Effector CD4-positive, alpha-beta T cell (primary cell): Measurements from ENCODE around the gene RGS19.

Source experiments
- DNase-seq: peaks from one replicate; pipeline ENCODE4 v3.0.0-alpha.2; 2020

Gene RGS19

DNA sequence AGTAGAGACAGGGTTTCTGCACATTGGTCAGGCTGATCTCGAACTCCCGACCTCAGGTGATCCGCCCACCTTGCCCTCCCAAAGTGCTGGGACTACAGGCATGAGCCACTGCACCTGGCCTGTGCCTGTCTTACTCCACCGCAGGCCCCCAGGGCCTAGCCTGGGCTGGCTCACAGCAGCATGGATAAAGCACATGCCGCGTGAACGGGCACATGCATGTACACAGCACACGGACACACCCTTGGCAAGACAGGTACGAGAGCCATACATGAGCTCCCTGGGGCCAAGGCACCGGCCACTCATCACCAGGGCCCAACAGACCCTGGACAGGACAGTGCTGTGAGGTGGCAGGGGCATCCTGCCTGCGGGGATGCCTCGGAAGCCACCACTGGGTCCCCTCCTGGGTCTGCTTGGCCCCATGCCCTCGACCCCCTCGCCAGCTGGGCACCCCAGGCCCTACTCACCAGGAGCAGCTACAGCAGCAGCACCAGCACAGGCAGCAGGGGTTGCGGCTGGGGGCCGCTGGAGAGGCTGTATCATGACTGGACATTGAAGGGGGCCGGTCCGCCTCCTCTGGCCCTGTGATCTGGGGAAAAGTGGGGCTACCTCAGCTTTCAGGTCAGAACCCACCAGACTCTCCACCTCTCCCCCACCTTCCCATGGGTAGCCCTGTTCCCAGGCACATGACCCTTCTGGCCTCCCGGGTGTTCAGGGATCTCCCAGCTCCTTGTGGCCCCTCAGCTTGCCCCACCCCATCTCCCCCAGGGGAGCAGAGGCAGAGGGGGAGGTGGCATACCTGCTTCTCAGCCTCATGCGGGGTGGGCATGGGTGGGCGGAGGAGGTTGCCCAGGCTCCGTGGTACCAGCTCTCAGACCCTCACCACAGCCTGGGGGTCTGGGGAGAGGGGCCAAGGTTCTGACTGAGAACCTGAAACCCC is 3.0 kb downstream of the RGS19 start:
- no peak for DNase-seq

DNA sequence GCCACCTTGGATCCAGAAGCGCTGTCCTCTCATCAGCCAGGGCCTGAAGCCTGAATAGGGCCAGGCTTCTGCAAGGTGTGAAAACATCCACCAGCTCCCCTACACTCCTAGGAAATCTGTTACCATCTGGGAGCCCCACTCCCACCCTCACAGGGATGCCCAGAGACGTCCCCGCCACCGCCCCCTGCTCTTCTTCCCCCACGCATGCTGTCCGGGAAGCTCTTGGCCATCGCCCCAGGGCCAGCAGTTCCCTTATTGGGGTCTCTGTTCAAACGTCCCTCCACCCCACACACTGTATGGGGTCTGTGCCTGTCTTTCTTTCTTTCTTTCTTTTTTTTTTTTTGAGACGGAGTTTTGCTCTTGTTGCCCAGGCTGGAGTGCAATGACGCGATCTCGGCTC is 3.8 kb downstream of the RGS19 start:
- DNase-seq = no peak

DNA sequence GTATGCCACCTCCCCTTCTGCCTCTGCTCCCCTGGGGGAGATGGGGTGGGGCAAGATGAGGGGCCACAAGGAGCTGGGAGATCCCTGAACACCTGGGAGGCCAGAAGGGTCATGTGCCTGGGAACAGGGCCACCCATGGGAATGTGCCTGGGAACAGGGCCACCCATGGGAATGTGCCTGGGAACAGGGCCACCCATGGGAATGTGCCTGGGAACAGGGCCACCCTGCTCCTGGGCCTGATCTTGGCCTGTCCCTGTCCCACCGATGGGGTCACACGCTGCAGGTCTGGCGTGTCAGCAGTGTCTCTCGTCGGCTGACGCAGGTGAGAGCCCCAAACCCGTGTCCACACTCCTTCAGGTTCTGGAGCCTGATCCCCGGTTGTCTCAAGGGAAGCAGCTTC is 4.4 kb downstream of the RGS19 start:
- DNase-seq = no peak

DNA sequence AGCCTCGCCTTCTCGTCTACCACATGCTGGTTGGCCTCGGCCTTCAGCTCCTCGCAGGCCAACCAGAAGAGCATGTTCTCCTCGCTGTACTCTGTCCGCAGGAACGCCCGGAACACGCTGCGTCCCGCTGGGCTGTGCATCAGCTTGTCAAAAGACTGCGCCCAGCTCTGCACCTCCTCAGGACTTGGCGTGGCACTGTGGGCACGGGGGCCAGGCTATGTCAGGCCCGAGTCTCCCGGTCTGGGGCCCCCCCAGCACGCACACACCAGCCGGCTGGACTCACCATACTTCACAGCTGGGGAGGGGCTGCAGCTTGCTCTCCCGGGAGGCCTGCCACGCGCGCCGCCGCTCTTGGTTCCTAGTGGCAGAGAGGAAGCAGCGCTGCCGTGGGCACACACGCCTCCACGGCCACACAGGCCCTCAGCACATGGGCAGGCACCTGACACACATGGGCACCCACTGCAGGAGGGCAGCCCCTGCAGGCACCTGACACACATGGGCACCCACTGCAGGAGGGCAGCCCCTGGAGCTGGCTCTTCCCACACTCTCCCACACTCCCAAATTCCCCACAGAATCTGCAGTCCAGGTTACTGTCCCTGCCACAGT is 5.0 kb downstream of the RGS19 start:
- DNase-seq = no peak

DNA sequence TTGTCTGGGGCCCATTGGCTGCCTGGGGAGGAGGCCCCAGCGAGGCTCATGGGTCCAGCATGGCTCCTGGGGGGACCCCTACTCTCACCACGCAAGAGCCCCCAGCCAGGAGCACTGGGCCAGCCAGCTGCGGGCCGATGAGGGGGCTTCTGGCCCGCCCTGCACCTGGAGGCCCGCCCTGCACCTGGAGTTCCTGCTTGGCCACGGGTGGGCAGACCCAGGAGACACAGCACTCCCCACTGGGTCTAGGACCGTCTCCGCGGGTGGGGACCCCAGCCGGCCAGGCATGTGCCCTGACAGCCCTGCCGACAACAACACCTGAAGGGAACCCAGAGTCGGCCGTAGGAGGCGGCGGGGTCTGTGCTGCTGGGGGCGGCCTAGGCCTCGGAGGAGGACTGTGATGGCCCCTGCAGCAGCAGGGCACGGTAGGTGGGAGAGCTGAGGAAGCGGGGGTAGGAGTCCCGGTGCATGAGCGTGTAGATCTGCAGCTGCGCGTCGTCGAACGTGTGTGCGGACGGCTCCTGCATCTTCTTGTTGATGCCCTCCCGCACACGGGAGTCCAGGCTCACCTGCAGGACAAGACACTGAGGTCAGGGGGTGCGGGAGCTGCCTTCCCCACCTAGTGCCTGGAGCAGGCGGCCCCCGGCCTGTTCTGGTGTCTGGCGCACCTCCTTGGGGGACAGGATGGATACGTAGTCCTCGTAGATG is 5.7 kb downstream of the RGS19 start:
- no peak for DNase-seq

DNA sequence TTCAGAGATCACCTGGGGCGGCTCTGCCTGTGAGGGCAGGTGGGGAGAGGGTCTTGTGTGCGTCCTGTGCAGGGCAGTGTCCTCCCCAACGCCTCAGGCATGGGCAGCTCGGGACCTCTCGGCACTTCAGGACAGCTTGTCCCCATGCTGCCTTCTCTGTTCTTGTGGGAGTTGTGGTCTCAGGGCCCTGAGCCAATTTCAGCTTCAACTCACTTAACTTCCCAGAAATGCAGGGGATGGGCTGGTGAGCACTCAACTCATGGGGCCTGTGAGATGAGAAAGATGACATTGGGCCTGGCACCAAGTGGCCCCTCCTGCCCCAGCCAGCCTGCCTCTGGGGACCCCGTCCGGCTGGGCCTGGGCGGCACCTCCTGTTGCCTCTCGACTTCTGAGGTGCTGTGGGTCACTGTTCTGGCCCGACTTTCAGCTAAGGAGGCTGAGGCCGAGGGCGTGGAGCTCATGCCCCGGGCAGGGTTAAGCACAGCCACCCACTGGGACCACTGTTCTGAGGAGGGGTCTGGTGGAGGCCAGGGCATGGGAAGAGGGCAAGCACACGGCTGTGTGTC is 6.7 kb downstream of the RGS19 start:
- no peak for DNase-seq

DNA sequence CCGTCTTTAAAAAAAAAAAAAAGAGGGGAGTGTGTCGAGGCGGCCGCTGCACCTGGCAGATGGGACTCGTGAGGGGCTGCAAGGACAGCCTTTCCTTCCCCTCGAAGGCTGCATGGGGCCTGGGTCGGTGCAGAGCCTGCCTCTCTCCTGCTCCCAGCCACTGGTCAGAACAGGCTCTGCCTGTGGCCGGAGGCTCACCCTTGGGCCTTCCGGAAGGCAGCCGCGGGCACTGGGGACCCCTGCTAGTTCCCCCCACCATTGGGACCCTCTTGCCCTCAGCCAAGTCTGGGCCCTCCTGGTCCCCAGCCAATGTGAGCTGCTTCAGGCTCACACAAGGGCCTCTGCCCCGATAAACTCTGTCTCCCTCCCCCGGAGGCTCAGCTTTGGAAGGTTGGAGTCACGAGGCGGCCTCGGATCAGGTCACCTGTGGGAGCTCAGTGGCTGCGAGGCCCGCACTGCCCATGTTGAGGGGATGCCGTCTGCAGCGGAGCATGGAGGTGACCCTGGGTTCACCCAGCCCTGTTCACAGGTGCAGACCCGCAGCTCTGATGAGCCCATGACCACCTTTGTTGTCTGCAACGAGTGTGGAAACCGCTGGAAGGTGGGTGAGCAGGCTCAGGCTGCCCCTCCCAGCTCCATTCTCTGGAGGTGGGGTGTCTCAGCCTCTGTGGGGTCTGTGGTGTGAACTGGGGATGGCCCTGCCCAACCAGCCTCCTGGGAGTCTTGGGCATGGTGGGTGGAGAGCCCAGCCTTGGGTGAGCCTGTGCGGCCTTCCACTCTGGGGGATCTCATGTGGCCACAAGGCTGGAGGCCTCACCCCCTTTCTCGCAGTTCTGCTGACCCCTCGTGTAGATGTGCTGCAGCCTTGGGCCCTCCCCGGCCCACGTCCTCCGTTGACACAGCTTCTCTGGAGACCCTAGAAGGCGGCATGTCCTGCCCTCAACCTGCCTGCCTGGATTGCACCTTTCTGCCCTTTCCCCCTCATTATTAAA is 7.7 kb downstream of the RGS19 start:
- DNase-seq = no peak

DNA sequence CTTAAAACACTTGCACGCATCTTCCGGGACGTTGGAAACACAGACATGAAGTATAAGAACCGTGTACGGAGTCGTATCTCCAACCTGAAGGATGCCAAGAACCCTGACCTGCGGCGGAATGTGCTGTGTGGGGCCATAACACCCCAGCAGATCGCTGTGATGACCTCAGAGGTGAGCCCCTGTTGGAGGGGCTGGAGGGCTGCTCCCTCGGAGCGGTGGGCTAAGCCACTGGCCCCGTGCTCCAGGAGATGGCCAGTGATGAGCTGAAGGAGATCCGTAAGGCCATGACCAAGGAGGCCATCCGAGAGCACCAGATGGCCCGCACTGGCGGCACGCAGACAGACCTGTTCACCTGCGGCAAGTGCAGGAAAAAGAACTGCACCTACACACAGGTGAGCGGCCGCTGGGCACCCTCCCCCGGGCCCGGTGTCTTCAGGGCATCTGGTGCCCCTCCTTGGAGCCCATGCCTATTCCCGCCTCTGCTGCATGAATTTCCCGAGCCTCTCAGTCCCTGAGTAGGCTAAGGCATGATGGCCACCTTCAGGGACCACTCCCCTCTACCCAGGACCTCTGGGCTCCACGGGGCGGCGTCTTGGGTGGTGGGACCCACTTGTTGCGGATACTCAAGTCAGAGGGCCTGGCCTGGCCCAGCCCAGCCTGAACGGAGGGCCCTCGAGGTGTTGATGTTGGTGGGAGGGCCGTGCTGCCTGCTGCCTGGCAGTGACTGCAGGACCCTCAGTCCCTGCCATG is 8.9 kb downstream of the RGS19 start:
- no peak for DNase-seq

DNA sequence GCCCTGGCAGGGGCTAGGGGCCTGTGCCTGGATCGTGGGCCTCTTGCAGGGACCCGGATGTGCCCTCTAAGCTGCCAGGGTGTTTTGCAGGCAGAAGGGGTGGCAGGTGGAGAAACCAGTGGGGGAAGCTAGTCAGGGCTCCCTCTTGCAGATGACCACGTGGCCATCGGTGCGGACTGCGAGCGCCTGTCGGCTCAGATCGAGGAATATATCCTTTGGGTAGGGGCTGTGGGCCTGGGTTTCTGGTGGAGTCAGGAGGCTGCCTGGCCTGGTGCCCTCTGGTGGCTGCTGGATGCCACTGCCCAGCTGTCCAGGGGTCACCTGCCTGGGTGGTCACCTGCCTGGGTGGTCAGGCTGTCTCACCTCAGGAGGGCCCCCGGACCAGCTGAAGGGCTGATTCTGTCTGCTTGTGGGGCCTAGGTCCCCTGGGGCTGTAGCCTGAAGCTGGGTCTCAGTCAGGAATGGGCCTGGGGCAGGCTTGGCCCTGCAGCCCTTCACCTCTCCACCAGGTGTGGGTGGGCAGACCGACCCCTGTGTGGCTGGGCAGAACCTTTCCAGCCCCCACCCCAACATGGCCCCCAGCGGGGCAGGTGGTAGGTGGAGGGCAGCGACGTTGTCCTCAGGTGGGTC is 9.6 kb downstream of the RGS19 start:
- DNase-seq = no peak

DNA sequence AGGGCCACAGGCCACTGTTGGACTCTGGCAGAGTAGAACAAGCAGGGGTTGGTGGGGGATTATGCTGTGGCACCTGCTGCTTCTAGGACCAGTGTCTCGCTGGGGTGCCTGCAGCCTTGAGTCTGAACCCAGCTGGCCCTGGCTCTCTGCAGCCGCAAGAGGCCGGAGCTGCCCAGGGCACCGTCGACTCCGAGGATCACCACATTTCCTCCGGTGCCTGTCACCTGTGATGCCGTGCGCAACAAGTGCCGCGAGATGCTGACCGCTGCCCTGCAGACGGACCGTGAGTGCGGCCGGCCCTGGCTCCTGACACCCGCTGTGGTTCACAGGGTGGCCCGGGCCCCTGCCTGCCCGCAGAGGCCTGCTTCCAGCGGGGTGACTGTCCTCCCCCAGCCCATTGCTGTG is 10.1 kb downstream of the RGS19 start:
- DNase-seq = no peak

DNA sequence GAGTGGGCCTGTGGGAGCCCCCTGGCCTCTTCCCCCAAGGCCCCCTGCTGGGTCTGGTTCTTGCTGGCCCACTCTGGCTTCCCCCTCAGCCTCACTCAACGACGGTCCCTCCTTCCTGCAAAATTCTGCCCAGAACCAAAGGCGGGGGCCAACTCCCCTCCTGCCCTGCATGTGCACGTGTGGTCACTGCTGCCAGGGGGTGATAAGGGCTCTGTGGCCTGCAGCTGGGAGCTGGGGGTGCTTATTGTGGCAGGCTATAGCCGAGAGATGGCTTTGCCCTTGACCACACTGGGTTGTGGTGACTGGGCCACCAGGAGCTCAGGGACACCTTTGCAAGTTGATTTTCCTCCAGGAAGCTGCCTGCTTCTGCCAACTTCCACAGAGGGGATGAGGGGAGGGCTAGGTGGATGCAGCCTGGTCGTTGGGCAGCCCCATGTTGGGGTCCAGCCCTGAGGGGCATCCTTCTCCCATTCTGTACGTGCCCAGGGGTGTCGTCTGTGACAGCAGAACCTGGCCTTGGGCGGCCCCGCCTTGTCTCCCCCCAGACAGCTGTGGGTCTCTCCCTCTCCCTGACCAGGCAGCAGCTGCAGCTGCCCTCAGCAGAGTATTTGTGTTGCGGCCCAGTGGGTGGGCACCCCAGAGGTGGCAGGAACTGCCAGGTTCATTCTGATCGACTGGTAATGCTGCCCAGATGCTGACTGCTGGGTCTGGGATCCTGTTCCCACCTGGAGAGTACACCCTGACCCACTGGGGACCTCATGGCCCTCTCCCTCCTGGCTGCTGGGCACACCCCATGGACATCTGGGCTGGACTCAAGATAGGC is 10.7 kb downstream of the RGS19 start:
- DNase-seq = no peak

DNA sequence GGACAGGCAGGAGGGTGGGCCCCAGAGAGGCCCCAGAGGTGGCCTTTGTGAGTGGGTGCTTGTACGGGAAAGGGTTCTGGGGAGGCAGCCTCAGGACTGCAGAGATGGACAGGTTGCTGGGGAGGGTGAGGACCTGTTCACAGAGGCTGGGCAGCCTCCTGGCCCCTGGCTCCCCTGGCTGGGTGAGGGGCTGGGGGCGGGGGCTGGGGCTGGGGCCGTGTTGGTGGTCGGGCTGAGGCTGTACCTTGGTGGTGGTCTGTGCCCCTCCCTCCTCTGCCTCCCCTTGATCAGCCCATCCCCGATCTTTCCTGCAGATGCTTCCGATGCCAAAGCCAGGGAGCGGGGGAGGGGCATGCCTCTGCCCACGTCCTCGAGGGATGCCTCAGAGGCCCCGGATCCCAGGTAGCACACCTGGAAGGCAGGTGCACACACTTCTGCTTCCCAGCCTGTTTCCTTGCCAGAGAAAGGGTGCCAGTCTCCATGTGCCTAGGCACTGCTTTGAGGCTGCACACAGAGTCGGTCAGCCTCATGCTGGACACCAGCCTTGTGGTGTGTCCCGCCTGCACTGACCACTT is 11.5 kb downstream of the RGS19 start:
- DNase-seq = no peak

DNA sequence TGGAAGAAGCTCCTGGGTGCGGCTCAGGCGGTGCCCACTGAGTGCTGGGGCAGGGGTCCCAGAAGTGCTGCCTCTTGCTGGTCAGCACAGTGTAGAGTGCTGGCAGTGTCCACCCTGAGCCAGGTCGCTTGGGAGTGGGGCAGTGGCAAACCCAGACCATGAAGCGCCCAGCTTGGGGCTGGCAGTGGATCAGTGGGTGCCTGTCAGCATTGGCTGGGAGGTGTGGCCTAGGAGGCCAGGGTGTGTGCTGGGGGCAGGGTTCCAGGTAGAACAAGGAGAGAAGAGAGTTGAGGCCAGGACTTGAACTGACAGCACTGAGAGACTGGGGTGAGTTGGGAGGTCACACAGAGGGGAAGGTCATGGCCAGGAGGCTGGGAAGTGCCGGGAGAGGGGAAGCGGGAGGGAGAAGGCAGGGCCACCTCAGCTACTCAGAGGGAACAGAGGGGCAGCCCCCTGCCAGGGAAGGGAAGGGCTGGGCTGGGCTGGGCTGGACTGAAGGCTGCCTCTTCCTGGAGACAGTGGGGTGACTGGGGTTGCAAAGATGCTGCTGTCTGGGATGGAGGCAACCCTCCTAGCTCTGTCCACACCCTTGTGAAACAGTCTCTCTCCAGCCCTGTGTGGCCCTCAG is 12.2 kb downstream of the RGS19 start:
- DNase-seq = no peak

DNA sequence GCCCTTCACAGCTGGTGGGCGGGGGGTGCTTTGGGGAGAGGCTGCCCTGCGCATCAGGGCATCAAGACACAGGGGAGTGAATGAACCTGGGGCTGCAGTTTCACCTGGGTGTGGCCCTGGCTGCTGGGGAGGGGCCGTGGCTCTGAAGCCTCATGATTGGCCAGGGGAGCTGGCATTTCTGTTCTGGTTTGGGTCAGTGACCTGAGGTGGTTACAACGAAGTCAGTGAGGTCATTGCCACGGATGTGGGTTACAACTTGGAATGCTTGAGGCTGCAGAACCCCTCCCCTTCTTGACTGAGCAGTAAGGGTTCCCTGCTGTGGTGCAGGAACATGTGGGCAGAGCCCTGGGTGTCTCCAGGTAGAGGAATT is 13.4 kb downstream of the RGS19 start:
- peak; percentile 33 for DNase-seq

DNA sequence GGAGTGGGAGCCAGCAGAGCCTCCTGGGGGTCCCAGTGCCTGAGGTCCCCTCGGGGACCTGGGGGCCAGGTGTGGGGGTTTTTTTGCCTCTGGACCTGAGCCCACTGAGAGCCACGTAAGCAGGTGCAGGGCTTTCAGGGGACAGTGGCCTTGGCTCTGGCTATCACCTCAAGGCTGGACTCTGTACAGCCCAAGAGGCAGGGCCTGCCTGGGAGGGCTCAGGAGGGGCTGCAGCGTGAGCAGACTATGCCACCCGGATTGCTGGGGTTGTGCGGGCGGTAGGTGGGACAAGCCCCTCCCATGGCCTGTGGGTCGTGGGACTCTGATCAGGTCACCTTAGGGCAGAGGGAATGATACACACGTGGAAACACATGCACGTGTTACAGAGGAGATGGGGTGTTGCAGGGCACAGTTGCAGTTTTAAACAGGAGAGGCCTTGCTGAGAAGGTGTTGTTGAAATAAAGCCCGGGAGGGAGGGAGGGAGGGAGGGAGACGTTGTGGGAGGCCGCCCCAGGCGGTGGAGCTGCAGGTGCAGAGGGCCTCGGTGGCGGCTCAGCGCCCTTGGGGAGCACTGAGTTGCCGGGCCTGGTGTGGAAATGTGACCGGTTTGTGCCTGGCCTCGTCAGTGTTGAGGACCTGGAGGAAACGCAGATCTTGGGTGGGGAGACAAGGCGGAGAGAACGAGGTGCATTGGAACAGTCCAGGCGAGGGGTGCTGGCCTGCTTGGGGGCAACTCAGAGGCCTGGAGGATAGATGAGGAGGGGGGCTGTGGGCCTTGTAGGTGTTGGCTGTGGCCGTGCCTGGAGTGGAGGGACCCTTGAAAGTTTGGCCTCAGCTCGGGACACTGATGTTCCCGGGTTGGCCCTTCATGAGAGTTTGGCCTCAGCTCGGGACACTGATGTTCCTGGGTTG is 14.0 kb downstream of the RGS19 start:
- DNase-seq = no peak

DNA sequence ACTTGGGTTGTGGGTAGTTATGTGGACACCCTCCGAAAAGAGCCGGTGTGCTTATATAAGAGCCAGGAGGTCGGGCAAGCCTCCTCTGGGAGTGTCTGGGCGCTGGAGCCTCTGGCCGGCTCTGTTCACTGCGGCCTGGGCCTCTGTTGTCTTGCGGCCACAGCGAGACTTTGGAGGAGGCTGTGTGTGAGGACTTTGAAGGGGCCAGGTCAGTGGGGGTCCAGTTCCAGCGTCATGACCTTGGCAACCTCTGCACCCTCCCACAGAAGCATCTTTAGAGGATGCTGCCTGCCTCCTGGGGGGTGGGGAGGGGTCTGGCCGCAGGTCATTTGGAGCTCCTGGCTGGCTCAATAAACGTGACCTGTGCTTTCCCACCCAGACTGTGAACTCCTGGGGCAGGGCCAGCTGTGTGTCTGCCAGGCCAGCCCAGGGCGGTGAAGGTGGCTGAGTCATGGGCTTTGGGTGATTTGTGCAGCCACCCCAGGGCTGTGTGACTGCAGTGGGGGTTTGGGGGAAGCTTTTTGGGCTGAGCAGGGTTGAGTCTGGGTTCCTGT is 15.1 kb downstream of the RGS19 start:
- DNase-seq = no peak

DNA sequence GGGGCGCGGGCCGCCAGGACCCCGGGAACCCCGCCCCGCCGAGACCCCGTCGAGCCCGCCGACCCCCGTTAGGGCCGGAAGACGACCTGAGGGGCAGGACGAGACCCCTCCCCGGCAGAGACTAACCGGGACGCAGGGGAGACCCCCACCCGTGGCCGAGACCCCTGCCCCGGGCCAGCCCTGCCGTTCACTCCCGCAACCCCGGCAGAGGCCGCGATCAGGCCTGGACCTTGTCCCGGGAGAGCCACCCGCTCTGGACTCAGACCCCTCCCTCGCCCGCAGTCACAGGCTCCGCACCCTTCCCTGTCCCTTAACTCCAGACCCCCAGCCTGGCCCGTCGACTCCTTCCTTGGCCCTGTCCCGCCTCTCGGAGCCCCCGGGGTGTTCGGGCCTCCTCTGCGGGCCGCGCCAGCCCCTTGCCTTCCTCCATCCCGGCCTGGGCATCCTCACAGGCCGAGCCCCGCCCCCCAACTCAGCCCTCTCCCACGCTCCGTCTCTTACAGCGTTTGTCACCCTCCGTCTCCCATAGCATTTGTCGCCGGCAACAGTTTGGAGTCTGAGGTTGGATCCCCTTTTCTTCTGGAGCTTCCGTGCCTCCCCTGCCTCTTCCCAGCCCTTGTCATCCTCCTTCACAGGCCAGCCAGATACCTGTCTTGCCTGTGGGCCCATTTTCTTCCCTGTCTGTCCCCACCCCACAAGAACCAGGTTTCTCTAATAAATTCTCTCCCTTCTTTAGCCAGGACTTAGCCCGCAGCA is 15.8 kb downstream of the RGS19 start:
- DNase-seq = no peak
